A549 (cell line): Measurements from ENCODE around the gene G3BP1. TPM values are rescaled to one million over a fixed set of nuclear protein-coding genes. Genes with fewer than 3 reads are reported as not detected.

Experiments used
- ATAC-seq, 2 experiments: fragments of 200-7000 bp in 1 of 2; fragments of >200 bp in 1 of 2; cut with Nextera tagmentation in 1 of 2; cut with Tn5 transposase in 1 of 2; 3 replicates each; pipeline versions ENCODE4 v1.8.0 to v1.9.1; 2018 to 2020; ENCODE audit warnings: mild to moderate bottlenecking in 1 of 2, moderate library complexity in 1 of 2
- CTCF ChIA-PET: fragments of 300-600 bp; sonication (Branson Sonifier 250); formaldehyde crosslinking; extraction: SDS; loops from one replicate; lab custom pipeline; 2021; ENCODE audit warnings: antibody characterized with exemption, inconsistent platforms; lab: Yijun Ruan, JAX
- POLR2A ChIA-PET: fragments of 350-600 bp; formaldehyde crosslinking; extraction: SDS; loops from one replicate; lab custom pipeline; 2021; ENCODE audit warnings: antibody characterized with exemption, inconsistent platforms; lab: Yijun Ruan, JAX
- DNase-seq, 2 experiments: peaks; one replicate each; pipeline versions ENCODE4 v3.0.0 to v3.0.0-alpha.2; 2011 to 2016; ENCODE audit warnings: low read depth in 1 of 2, low spot score in 1 of 2
- FAIRE-seq: peaks from 2 replicates; lab custom pipeline; 2011; peaks lifted over from hg19 to GRCh38; lab: Jason Lieb, UNC
- H3K27ac ChIP-seq, 2 experiments: fragments of >200 bp; sonication (Bioruptor Twin); formaldehyde crosslinking; 3 replicates each; pipeline ENCODE4 v1.5.1; 2016 to 2017
- H3K4me1 ChIP-seq: fragments of >200 bp; sonication (Bioruptor Twin); formaldehyde crosslinking; 3 replicates; pipeline ENCODE4 v1.6.1; 2016
- H3K4me2 ChIP-seq: fragments of >200 bp; sonication (Bioruptor Twin); formaldehyde crosslinking; 3 replicates; pipeline ENCODE4 v1.6.1; 2016
- H3K4me3 ChIP-seq: fragments of >200 bp; sonication (Bioruptor Twin); formaldehyde crosslinking; 3 replicates; pipeline ENCODE4 v1.5.1; 2016
- H3K9me3 ChIP-seq: fragments of >200 bp; sonication (Bioruptor Twin); formaldehyde crosslinking; 3 replicates; pipeline ENCODE4 v1.6.1; 2016
- ATOH8 ChIP-seq: fragments of 250-450 bp; sonication (Bioruptor Pico); IDR thresholded peaks from 2 replicates; pipeline ENCODE4 v1.5.0; 2020; ENCODE audit warnings: low read depth, mild to moderate bottlenecking, moderate library complexity
- EHF ChIP-seq: fragments of 250-450 bp; sonication (Bioruptor Pico); IDR thresholded peaks from 2 replicates; pipeline ENCODE4 v1.5.0; 2020; ENCODE audit warnings: mild to moderate bottlenecking
- EHMT2 ChIP-seq: fragments of 200-600 bp; sonication (generic); IDR thresholded peaks from 2 replicates; pipeline ENCODE4 v1.6.1; 2016; ENCODE audit warnings: antibody characterized with exemption, low read depth, mild to moderate bottlenecking, moderate library complexity
- FOSB ChIP-seq: fragments of 250-450 bp; sonication (Bioruptor Pico); IDR thresholded peaks from 2 replicates; pipeline ENCODE4 v1.5.0; 2020; ENCODE audit warnings: mild to moderate bottlenecking, moderate library complexity
- FOSL2 ChIP-seq, 2 experiments: fragments of 450-650 bp in 1 of 2; fragments of >200 bp in 1 of 2; sonication (Bioruptor Twin) in 1 of 2; formaldehyde crosslinking; IDR thresholded peaks; 2 replicates each; pipeline versions ENCODE4 v1.5.0 to v1.6.1; 2016 to 2020; ENCODE audit warnings: mild to moderate bottlenecking in 1 of 2, moderate library complexity in 1 of 2
- GATA3 ChIP-seq: IDR thresholded peaks from 2 replicates; pipeline ENCODE4 v1.6.1; 2012; ENCODE audit warnings: borderline replicate concordance
- JUNB ChIP-seq: fragments of >200 bp; sonication (Bioruptor Twin); formaldehyde crosslinking; IDR thresholded peaks from 2 replicates; pipeline ENCODE4 v1.6.1; 2016
- MAX ChIP-seq: IDR thresholded peaks from 2 replicates; pipeline ENCODE4 v1.6.1; 2012
- NFE2L2 ChIP-seq: fragments of 150-350 bp; conservative IDR thresholded peaks from 2 replicates; pipeline ENCODE4 v1.6.1; 2014; ENCODE audit warnings: low read length
- NR3C1 ChIP-seq: fragments of >200 bp; sonication (Bioruptor Twin); formaldehyde crosslinking; IDR thresholded peaks from 3 replicates; pipeline ENCODE4 v1.6.1; 2017
- PBX3 ChIP-seq: IDR thresholded peaks from 2 replicates; pipeline ENCODE4 v1.6.1; 2012
- RAD21 ChIP-seq, 2 experiments: fragments of >200 bp in 1 of 2; sonication (Bioruptor Twin) in 1 of 2; formaldehyde crosslinking in 1 of 2; IDR thresholded peaks in 1 of 2; conservative IDR thresholded peaks in 1 of 2; 2 replicates in 1 of 2; 3 replicates in 1 of 2; pipeline ENCODE4 v1.6.1; 2012 to 2018; ENCODE audit warnings: inconsistent platforms in 1 of 2
- REST ChIP-seq: fragments of 200-600 bp; sonication (generic); IDR thresholded peaks from 2 replicates; pipeline ENCODE4 v1.6.1; 2016; ENCODE audit warnings: antibody characterized with exemption, mild to moderate bottlenecking, moderate library complexity
- RNF2 ChIP-seq: fragments of 200-600 bp; sonication (generic); IDR thresholded peaks from 2 replicates; pipeline ENCODE4 v1.6.1; 2016; ENCODE audit warnings: low read depth, mild to moderate bottlenecking, antibody characterized with exemption, moderate library complexity, borderline replicate concordance
- USF2 ChIP-seq: fragments of 450-650 bp; IDR thresholded peaks from 2 replicates; pipeline ENCODE4 v1.6.1; 2014; ENCODE audit warnings: antibody characterized with exemption
- ZNF302 ChIP-seq: fragments of 250-450 bp; sonication (Bioruptor Pico); IDR thresholded peaks from 2 replicates; pipeline ENCODE4 v1.9.0; 2021; ENCODE audit warnings: inconsistent platforms, mild to moderate bottlenecking, moderate library complexity
- WGBS: methylation state at CpG from one replicate; pipeline ENCODE4 v1.1.6; 2017; ENCODE audit errors: missing lambda C conversion rate; 5-methylcytosine and 5-hydroxymethylcytosine counted together
- polyA plus RNA-seq, 4 experiments: library from polyadenylated mRNA; depleted of rRNA in 3 of 4; stranded (reverse); fragments of >200 nt; fragmentation: RNase III in 1 of 4; extraction: RNeasy Plus Mini Kit Qiagen cat#74134 plus additional on column Dnase treatment in 1 of 4; gene quantifications; 2 replicates in 3 of 4; 3 replicates in 1 of 4; pipeline ENCODE4 v1.2.3, GENCODE V29; 2011 to 2017

The G3BP1 gene
- polyA plus RNA-seq, 2 of the 4 experiments (the other 2 are of a cell fraction) = 126 to 176 TPM

- no peak for FAIRE-seq
- H3K4me3 ChIP-seq = no peak overlapping the region
- no peaks in the 10 kb centered on the region for H3K9me3 ChIP-seq
- no peak for TF ChIP-seq FOSL2 (IDR thresholded peaks at IDR 0.05)
- TF ChIP-seq FOSL2 (CRISPR knock-in tag; IDR thresholded peaks at IDR 0.05) = no peak
- no peak for TF ChIP-seq ZNF302 (CRISPR knock-in tag)
- no peak for TF ChIP-seq GATA3
- TF ChIP-seq FOSB (CRISPR knock-in tag) = no peak
- TF ChIP-seq RNF2 = no peak
- TF ChIP-seq PBX3 = no peak
- no peak for TF ChIP-seq MAX
- no peak for TF ChIP-seq EHMT2
- no peak for TF ChIP-seq NR3C1
- no peak for TF ChIP-seq REST
- no peak for TF ChIP-seq ATOH8 (CRISPR knock-in tag)
- TF ChIP-seq NFE2L2 = no peak
- TF ChIP-seq RAD21 (conservative IDR thresholded peaks at IDR 0.05 in 1 of 2, IDR thresholded peaks at IDR 0.05 in 1 of 2) = no peak
- no peak for TF ChIP-seq USF2
- no peak for TF ChIP-seq EHF (CRISPR knock-in tag)
- no peak overlapping the region for H3K4me2 ChIP-seq
- 67% methylated on average over 1 of the region's 1 CpG for WGBS
- ChIA-PET CTCF (interaction anchor here (0.9 to 24.6 kb wide), 3 partner anchors 18 to 79 kb away, joined by 3 to 529 read pairs (median 4); no protein-coding TSS in a partner anchor), POLR2A (no interaction called here)
- no peak for ATAC-seq
- peaks cover 17% of the 10 kb centered on the region for H3K4me1 ChIP-seq
- peak overlapping the region in 1 of 2 experiments; percentile 92; a peak in 2 of 6 replicates for H3K27ac ChIP-seq
- DNase-seq = no peak
Observed at GRCh38 chr5:151735646-151736045, 36.1 kb upstream of the G3BP1 start.

- H3K27ac ChIP-seq = peak overlapping the region in 1 of 2 experiments; percentile 92; a peak in 2 of 6 replicates
- WGBS = 91% methylated on average over 3 of the region's 3 CpGs
- TF ChIP-seq JUNB = no peak
- TF ChIP-seq, all 56 proteins: peak for 0
- CTCF ChIA-PET = interaction anchor here (1.0 to 24.6 kb wide), 8 partner anchors 16 to 405 kb away, joined by 3 to 529 read pairs (median 3); no protein-coding TSS in a partner anchor
- Histone ChIP-seq H3K4me3 (no peak overlapping the region), H3K9me3 (no peaks in the 10 kb centered on the region), H3K4me2 (no peak overlapping the region), H3K4me1 (peaks cover 35% of the 10 kb centered on the region)
- no peak for FAIRE-seq
- POLR2A ChIA-PET = no interaction called here
- ATAC-seq = no peak
- DNase-seq = no peak
Observed at GRCh38 chr5:151737431-151737830, 34.3 kb upstream of the G3BP1 start.
